ENCODE results near the gene ARCN1.

Gene ARCN1

DNA sequence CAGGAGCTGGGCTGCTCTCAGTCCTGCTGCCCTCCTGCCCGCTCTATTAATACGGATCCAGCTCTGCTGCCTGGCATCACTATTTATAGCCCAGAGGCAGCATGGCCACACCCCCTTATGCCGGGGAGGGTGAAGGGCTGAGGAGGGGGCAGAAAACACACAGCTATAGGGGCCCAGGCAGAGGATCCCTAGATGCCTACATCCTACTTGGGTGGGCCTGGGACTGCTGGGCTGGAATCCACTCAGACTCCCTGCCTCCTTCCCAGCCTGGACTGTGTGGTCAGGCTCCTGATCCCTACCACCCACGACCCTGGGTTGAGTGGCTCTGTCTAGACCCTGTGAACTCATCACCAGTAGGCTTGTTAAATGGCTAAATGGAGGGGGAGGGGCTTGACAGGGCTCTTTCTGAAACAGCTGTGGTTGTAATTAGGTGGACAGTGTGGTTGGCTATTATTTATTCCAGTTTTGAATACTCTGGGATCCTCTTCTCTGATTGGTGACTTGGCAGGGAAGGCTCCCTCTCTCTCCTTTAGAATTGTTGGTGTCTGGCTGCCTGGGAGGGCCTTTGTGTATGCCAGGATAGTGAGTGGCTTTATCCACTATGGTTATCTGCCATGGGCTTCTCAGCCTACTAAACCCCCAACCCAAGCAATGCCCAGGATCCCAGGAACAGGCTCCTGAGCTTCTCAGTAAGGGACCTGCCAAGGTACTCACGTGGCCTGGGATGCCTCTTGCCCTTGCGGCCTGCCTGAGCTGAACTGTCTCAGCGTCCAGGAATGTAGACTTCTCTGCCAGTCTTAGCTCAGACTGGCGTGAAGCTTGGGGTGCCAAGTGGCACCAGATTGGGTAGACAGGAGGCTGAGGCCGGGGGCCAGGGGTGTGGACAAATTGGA lies 50.4 kb downstream of the ARCN1 start:
- DNase-seq, result no peak

DNA sequence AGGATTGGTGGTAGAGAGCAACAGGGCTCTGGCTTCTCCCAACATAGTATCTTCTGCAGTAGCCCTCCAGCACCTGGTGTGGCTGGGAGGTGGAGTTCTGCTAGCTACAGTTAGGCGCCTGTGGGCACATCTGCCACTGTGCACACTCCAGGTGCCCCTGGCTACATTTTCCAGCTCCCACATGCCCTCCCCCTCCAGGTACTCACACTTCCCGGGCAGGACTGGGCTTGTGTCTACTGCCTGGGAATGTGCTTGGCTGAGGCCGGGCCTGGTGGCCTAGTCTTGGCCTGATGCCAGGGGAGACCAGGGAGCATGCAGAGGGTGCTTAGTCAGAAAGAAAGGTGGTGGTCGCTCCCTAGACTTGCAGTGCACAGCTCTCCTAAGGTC lies 51.1 kb downstream of the ARCN1 start:
- no peak for DNase-seq

DNA sequence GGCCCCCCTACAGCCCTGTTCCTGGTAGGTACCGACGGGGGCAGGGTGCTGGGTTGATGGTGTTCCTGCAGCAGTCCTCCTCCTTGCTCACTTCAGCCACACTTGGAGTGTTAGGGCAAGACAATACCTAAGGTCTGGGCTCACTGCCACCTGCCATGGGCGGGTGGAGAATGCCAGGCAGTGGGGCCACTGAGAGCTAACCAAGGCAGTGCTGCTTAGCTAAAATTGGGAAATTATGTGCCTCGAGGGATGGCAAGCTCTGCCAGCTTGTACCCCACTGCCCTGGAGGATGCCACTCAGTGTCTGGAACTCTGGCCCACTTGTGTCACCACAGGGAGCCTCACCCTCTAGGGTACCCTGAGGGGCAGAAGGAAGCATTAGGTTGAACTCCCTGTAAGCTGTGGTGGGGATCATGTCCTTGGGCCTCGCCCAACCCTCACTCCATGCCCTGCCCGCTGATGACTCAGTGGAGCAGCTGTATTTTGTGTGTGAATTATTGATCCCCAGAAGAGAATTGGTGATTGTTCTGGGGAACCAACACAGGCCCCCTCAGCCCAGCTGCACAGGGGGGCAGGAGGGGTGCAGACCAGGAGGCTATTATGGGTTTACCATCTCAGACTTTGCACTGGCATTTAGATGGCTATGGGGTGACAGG lies 53.0 kb downstream of the ARCN1 start:
- DNase-seq, result no peak

DNA sequence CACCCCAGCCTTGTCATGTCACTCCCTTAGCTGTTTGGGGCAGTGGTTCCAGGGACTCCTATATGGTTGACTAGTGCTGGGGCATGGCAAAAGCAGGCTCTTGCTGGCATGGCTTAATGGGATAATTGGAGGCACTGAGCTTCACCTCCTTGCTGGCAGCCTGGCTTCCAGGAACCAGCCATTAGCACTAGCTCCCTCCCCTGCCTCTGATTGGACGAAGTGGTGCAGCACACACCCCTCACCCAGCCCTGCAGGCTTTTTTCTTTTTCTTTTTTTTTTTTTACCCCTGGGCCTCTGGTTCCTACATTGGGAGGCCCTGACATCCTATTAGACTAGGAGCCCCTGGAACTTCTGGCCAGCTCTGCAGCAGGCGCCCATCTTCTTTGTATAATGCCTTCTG lies 53.8 kb downstream of the ARCN1 start:
- DNase-seq, result no peak

DNA sequence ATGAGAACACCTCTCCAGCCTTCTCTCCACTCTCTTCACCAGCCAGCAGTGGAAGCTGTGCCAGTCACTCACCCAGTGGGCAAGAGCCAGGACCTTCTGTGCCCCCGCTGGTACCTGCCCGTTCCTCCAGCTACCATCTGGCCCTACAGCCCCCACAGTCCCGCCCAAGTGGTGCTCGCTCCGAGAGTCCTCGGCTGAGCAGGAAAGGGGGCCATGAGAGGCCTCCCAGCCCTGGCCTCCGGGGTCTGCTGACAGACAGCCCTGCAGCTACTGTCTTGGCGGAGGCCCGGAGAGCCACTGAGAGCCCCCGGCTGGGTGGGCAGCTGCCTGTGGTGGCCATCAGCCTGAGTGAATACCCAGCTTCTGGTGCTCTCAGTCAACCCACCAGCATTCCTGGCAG lies 55.4 kb downstream of the ARCN1 start:
- DNase-seq, result no peak

DNA sequence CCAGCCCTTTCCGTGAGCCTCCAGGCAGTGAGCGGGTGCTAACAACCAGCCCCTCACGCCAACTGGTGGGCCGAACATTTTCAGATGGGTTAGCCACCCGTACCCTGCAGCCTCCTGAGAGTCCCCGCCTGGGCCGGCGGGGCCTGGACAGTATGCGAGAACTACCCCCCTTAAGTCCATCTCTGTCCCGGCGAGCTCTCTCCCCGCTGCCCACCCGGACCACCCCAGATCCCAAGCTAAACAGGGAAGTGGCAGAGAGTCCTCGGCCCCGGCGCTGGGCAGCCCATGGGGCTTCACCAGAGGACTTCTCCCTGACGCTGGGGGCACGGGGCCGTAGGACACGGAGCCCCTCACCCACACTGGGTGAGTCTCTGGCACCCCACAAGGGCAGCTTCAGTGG lies 55.8 kb downstream of the ARCN1 start:
- DNase-seq, result no peak

DNA sequence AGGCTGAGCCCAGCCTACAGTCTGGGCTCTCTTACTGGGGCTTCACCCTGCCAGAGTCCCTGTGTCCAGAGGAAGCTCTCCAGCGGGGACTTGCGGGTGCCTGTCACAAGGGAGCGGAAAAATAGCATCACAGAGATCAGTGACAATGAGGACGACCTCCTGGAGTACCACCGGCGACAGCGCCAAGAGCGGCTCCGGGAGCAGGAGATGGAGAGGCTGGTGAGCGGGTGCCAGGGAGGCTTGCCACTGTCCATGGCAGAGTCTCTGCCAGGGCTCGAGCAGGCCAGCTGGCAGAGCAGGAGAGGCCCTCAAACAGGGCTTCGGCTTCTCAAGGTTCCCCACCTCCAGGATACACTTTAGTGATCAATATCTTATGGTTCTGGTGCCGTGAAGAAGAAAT lies 56.2 kb downstream of the ARCN1 start:
- DNase-seq, result no peak

DNA sequence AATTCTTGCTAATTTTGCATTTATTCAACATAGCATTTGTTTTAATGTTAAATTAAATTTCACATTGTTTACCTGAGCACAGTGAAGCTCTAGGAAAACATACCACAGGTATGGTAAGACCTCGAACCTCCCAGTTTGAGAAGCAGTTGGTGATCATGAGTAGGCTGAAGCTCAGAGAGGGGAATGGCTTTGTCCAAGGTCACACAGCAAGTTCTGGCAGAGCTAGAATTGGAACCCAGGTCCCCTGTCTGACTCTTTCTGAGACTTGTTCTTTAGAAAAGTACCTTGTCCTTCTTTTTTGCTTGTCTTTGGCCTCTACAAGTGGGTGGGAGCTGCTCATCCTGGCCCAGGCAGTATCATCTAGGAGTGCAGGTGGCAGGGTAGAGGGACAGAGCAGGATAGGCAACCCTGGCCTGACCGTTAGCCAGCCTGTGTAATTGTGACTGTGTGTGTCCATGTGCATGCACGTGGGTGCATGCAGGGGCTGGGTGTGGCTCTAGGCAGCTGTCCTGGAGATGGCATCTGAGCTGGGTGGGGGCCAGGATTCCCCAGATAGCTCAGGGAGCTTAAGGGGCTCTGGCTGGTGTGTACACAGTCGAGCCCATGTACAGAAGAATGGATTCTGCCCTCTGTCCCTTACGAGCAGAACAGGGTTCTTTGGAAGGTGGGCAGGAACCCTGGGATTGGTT lies 56.8 kb downstream of the ARCN1 start:
- DNase-seq, result no peak

DNA sequence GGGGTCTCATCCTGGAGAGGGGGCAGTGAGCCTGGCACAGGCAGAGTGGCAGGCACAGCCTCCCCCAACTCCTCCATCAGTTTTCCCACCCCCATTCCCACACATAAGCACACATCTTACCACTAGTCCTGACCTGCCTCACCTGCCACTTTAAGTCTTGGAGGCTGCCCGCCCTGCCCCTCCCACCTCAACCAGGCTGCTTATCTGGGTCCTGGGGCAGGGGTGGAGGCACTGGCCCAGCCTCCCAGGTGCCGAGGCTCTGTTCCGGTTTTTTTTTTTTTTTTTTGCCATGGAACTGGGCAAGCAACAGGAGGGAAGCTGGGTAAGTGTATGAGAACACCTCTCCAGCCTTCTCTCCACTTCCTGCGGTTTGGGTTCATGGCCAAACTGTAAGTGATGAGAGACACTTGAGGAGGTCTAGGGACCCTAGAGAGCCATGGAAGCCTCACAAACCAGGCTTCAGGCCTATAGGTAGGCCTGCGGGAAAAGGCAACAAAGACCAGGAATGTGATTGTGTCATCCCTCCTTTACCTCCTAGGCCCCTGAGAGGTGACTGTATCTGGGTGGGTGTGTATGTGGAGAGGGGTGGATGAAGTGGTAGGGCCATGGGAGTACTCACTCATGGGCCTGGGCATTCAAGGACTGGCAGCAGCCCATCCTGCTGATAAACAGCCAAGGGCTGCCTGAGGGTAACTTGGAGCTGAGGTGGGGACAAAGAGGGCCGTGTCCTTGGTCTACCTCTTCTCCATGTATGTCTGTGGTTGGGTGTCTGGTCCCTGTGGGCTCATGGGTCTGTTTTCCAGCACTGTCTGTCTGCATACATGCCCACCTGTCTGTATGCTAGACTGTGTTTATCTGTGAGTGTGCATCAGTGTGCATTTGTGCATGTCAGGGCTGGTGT lies 57.8 kb downstream of the ARCN1 start:
- no peak for DNase-seq

DNA sequence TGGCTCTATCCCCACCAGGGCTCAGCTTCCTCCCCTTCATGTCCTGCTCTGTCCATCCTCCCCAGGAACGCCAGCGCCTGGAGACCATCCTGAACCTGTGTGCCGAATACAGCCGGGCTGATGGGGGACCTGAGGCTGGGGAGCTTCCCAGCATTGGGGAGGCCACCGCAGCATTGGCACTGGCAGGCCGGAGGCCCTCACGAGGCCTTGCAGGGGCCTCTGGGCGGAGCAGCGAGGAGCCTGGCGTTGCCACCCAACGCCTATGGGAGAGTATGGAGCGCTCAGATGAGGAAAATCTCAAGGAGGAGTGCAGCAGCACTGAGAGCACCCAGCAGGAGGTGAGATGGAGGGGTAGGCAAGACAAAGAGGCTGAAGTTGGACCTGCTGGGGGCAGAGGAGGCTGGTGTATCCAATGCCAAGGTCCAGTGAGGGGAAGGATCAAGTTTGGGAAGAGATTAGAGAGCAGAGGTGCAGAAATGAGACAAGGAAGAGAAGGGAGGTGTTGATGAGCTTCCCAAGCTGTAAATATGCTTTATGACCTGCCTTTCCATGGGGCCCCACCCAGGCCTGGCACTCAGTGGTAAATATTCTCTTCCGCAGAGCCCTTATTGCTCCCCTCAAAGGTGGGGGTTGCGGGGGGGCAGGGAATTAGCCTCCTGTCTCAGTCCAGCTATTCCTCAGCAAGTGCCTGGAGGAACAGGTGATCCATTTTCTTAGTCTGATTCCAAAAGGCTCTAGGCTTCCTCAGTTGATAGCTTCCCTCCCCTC lies 59.1 kb downstream of the ARCN1 start:
- no peak for DNase-seq

DNA sequence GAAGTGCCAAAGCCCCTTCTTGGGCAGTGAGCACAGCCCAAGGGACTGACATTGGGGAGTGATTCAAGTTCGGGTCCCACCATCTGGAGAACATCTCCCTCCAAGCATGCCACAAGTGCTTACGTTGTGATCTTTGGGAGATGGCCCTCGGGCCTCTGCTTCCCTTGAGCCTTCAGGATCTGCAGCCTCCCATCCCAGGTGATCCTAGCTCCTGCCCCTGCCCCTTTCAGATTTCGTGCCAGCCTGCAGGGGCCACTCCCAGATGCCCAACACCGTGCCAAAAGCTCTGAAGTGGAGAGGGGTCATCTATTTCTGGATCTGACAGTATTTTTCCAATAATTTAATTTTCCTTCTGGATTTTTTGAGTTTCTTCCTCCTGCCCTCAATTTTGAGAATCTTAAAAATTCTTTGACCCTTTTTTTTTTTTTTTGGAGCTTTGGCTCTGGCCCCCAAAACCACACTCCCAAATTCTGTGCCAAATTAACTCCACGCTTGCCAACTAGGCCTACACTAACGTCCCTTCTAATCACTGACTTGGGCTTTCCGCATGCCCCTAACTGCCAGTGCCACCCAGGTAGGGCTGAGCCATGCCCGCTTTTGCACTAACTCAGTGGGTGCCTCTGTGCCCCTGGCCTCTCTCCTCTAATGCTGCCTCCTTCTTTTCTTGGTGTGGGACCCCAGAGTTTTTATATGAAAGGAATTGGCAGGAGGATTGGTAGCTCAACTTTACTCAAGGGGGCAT lies 60.5 kb downstream of the ARCN1 start:
- DNase-seq, result no peak

DNA sequence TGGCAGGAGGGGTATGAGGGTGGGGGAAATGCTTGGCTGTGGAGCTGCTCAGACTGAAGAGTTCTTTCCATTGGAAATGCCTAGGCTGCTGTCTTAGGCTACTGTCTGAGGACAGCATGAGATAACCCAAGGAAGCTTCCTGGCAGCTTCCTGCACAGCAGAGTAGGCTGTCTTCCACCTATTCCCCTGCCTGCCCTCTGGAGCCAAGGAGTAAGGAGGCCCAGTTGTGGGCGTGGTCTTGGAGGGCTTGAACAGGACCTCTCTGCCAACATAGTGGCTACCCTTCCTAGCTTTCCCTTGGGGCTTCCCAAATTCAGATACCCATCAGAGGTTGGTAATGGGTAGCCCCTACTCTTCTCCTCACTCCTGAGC lies 61.1 kb downstream of the ARCN1 start:
- DNase-seq, result no peak

DNA sequence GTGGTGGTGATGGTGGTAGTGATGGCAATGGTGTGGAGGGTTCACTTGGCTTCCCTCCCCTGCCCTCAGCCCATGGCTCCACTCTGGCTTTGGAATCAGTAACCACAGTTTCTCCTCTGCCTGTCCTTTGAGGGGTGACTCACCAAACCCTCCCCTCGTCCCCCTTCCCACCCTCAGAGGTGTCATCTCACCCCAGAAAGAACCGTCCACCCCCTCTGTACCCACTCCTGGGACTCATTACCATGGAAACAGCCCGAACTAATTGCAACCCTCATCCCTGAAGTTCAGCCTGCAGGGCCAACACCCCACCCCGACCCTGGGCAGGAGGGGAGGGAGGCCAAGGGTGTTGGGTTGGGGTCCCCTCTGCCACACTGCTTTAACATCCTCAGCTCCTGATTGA lies 61.8 kb downstream of the ARCN1 start:
- DNase-seq, result no peak

DNA sequence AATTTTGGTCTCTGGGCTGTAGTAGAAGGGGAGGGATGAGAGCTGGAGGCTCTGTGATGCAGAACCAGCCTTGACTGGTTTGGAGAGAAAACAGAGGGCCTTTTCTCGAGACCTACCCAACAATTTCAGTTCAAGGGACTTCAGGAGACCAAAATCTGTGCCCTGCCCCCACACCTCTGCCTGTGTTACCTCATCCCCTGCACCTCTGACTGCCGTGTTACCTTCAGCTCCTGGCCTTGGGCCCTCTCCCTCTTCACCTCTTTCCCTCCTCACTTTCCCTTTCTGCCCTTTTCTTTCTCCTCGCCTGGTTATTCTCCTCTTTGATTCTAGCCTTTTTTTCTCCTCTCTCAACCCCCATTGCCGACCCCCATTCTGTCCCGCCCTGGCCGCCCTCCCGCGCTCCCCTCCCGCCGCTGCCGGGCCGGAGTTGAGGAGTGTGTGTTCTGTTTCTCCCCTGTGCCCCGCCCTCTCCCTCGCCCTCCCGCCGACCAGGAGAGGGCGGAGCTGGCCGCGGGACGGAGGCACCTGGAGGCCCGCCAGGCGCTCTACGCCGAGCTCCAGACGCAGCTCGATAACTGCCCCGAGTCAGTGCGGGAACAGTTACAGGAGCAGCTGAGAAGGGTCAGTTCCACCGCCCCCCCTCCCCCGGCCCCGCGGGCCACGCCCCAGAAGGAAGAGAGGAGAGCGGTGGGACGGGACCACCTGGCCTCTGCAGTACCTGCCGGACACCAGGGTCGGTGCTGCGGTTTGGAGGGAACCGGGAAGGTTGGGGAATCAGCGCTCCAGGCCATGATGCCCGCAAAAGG lies 62.4 kb downstream of the ARCN1 start:
- peak; percentile 11 for DNase-seq

DNA sequence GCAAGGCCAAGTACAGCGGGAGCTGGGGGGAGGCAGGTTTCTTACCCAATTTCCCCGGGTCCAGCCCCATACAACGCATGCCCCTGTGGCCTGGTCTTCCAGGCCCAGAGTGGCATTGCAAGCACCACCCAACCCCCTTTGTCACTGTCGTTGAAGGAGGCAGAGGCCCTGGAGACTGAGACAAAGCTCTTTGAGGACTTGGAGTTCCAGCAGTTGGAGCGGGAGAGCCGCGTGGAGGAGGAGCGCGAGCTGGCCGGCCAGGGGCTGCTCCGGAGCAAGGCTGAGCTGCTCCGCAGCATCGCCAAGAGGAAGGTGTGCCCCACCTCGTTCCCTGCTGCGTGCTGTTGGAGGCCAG lies 63.0 kb downstream of the ARCN1 start:
- no peak for DNase-seq

DNA sequence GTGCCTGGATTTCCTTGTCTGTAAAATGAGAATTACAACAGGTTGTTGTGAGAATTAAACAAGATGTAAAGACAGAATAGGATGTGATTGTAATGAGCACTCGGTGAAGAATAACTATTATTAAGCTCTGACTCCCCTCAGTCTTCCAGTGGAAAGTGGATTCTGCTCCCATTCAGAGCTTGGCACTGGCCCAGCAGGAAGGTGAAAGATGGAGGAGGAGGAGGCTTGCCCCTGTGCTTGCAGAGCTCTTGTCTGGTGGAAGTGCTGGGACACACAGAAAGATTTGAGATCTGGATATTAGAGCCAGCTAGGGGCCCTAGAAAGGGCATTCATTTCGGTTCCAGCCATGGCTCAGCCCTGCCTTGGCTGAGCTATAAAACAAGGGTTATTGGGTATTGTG lies 63.4 kb downstream of the ARCN1 start:
- no peak for DNase-seq

DNA sequence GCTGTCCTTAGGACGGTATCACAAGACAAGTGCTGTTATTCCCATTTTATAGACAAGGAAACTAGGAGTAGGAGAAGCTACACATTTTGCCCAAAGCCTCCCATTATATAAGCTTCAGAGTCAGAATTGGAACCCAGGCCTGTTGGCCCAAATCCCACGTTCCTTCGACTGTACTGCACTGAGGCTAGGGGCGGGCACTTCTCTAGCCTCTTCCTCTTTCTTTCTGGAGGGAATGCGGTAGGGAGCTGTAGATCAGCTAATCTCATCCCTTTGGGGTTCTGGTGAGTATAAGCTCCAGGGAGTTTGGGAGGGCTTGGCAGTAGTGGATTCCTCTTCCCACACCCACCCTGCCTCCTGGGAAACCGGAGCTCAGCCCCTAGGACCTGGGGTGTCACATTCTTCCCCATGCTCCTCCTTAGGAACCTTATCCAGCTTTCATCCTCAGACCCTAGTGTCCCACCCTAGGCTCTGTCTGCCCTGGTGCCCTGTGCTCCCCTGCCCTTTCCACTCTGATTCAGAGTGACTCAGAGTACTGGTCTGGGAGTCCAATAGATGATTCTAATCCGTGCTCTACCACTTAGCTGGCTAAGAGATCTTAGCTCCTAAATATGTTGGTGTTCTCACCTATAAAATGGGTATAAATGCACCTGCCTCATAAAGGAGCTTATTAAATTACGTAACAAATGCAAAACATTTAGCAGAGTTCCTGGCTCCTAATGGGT lies 64.5 kb downstream of the ARCN1 start:
- DNase-seq, result no peak

DNA sequence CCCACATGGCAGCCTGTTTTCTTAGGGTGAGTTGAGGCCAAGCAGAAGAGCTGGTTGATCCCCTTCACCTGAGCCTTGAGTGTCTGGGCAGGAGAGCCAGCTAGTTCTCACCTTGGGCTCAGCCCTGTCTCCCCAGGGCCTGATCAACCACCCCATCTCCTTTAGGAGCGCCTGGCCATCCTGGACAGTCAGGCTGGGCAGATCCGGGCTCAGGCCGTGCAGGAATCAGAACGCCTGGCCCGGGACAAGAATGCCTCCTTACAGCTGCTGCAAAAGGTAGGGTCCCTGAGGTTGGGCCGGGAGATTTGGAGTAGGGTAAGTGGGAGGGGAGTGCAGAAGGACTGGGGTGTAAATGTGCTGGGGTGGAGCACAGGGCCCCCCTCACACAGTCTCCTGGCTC lies 66.5 kb downstream of the ARCN1 start:
- DNase-seq, result no peak

DNA sequence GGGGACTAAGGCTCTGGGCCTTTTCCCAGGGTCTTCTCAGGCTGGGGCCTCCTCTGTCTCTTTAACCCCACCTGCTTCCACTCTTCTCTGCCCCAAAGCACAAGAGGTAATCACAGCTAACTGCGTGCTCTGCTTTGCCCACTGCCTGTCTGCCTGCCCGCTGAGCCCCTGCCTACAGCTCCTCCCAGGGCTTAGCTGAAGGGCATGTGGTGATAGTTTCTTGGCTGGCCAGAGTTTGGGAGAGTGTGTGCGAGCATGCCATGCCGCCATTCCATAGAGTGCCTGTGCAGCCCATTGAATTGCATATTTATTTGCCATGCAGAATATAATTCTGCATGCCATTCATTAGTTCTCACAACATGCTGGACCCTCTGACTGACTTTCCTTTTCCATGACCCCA lies 67.7 kb downstream of the ARCN1 start:
- no peak for DNase-seq
